Testis (tissue), 3 donors: ENCODE results near the gene FMNL2. TPM values are rescaled to one million over a fixed set of nuclear protein-coding genes. Genes with fewer than 3 reads are reported as not detected.

Source experiments
- DNase-seq: peaks from one replicate; pipeline ENCODE4 v3.0.0-alpha.2; 2019
- H3K27ac ChIP-seq, 2 donors: fragments of 200-600 bp; sonication (generic); one replicate each; pipeline ENCODE4 v1.5.1; 2019
- H3K27me3 ChIP-seq: fragments of 200-600 bp; sonication (generic); one replicate; pipeline ENCODE4 v1.5.1; 2019
- H3K36me3 ChIP-seq: fragments of 200-600 bp; sonication (generic); one replicate; pipeline ENCODE4 v1.5.1; 2017; ENCODE audit warnings: low read depth; ENCODE audit errors: missing control alignments
- H3K4me1 ChIP-seq: fragments of 200-600 bp; sonication (generic); one replicate; pipeline ENCODE4 v1.5.1; 2019
- H3K4me3 ChIP-seq, 2 donors: fragments of 200-600 bp; sonication (generic); one replicate each; pipeline ENCODE4 v1.5.1; 2017 to 2019
- H3K9me3 ChIP-seq: fragments of 200-600 bp; sonication (generic); one replicate; pipeline ENCODE4 v1.5.1; 2017
- POLR2A ChIP-seq: fragments of 450-650 bp; IDR thresholded peaks from one replicate; pipeline ENCODE4 v1.6.1; 2017; ENCODE audit warnings: antibody characterized with exemption, mild to moderate bottlenecking, moderate library complexity
- WGBS, 2 donors: methylation state at CpG; one replicate each; pipeline ENCODE4 v1.1.5; 2018; 5-methylcytosine and 5-hydroxymethylcytosine counted together
- intact Hi-C: fragments of 100-400 bp; cut with DNase I; formaldehyde crosslinking; loops from one replicate; pipeline ENCODE4 v1.15.1; 2023; ENCODE audit warnings: low total_unique reads
- polyA plus RNA-seq: library from polyadenylated mRNA; stranded (reverse); fragments of 350-450 nt; fragmentation: Illumina TruSeq; extraction: RNeasy Lipid Tissue Mini Kit (QIAGEN cat#74804); gene quantifications from one replicate; pipeline ENCODE4 v1.2.3, GENCODE V29; 2014; ENCODE audit warnings: low read depth, low replicate concordance; ENCODE audit not compliant: insufficient read depth
- total RNA-seq, 2 donors: library from RNA; depleted of rRNA; stranded (reverse); fragments of >200 nt; gene quantifications; one replicate each; pipeline ENCODE4 v1.2.3, GENCODE V29; 2016
- TF ChIP-seq, protein P1 (sequence below), 3 experiments: fragments of 450-650 bp in 2 of 3; fragments of 200-600 bp in 1 of 3; sonication (generic) in 1 of 3; IDR thresholded peaks; one replicate each; pipeline ENCODE4 v1.5.1; 2016 to 2019; ENCODE audit warnings: antibody characterized with exemption in 3 of 3, mild to moderate bottlenecking in 2 of 3, moderate library complexity in 1 of 3

Gene FMNL2
- total and polyA plus RNA-seq, 3 donors from 2014 or later, result 15.4 to 19.8 (median 16.8) TPM

DNA sequence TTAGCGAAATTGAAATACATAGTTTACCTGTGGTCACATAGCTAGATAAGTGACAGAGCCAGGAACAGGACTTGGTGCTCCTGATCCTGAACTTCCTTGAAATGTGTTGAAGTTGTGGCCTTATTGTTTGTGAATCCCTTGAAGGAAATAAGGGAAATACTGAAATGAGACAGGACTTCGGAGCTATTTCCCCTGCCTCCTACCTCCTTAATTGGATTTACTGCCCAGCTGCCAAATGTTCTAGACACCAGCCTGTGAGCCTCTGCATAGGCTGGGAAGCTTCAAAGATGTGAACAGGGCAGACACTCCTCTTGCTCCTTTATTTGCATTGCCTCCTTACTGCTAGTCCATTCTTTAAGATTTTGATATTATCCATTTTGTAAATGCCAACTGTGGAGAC lies 247.1 kb downstream of the FMNL2 start:
- Histone ChIP-seq H3K4me1 (peaks cover 11% of the 10 kb centered on the region), H3K27me3 (no peaks in the 10 kb centered on the region), H3K27ac (no peak overlapping the region), H3K9me3 (no peaks in the 10 kb centered on the region), H3K36me3 (no peaks in the 10 kb centered on the region), H3K4me3 (no peak overlapping the region)
- DNase-seq, result no peak
- 74 to 75% methylated on average over 2 of the region's 2 CpGs for WGBS, 2 donors
- intact Hi-C loops, result no loop called here
- no peak for TF ChIP-seq POLR2A
- TF ChIP-seq, protein P1, sequence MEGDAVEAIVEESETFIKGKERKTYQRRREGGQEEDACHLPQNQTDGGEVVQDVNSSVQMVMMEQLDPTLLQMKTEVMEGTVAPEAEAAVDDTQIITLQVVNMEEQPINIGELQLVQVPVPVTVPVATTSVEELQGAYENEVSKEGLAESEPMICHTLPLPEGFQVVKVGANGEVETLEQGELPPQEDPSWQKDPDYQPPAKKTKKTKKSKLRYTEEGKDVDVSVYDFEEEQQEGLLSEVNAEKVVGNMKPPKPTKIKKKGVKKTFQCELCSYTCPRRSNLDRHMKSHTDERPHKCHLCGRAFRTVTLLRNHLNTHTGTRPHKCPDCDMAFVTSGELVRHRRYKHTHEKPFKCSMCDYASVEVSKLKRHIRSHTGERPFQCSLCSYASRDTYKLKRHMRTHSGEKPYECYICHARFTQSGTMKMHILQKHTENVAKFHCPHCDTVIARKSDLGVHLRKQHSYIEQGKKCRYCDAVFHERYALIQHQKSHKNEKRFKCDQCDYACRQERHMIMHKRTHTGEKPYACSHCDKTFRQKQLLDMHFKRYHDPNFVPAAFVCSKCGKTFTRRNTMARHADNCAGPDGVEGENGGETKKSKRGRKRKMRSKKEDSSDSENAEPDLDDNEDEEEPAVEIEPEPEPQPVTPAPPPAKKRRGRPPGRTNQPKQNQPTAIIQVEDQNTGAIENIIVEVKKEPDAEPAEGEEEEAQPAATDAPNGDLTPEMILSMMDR (IDR thresholded peaks at IDR 0.05), result no peak

DNA sequence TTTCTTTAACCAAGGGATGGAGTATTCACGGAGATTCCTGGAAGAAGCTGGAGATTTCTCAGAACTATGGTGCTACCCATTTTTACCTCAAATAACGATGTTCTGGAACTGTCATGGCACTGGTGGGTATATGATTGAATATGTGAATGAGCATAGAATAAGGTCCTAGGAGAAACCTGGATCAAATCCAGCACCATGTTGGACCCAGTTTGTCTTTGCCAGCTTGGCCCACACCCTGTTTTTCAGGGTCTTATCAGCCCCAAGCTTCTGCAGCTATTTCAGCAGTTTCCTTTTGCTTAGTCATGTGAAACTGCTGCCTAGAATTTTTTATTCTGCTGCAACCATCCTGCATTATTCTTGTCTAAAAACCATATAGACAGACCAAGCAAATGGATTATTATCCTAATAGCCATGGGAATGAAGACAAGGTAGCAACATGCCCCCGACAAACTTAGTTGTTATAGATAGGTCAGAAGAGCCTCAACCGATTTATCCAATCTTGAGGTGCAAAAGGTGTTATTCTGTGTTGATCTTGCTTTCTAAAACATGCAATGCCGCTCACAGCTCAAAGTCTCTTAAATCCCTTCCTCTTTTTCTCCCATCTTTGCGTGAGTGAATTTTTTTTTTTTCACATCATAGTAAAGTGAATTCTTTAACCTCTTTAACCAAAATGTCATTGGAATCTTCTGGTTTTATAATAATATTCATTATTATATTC lies 248.7 kb downstream of the FMNL2 start:
- H3K4me1 ChIP-seq, result peaks cover 11% of the 10 kb centered on the region
- no peaks in the 10 kb centered on the region for H3K27me3 ChIP-seq
- intact Hi-C loops, result no loop called here
- no peak overlapping the region for H3K4me3 ChIP-seq
- TF ChIP-seq POLR2A, result no peak
- TF ChIP-seq, protein P1 (IDR thresholded peaks at IDR 0.05), result no peak
- H3K36me3 ChIP-seq, result no peaks in the 10 kb centered on the region
- DNase-seq, result no peak
- no peak overlapping the region for H3K27ac ChIP-seq
- no peaks in the 10 kb centered on the region for H3K9me3 ChIP-seq
- WGBS, 2 donors, result 85 to 89% methylated on average over 6 of the region's 6 CpGs

DNA sequence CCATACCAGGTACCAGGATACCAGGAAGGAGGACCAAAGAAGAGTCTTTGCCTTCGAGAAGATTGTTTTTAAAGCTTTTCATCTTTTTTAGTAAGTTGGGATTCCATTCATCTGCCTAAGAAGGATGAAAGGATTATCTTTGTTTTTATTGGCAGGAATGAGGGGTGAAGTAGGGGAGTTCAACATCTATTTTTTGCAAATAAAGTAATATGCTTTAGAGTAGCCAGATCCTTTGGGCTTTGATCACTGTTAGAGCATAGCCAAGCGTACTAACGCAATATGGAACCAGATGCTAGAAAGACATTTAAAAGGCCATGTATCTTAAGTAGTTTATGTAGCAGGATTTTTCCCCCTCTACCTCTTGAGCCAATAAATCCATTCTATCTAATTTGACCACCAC lies 249.3 kb downstream of the FMNL2 start:
- intact Hi-C loops, result no loop called here
- Histone ChIP-seq H3K4me3 (no peak overlapping the region), H3K36me3 (no peaks in the 10 kb centered on the region), H3K9me3 (no peaks in the 10 kb centered on the region), H3K27me3 (no peaks in the 10 kb centered on the region), H3K4me1 (peaks cover 11% of the 10 kb centered on the region), H3K27ac (no peak overlapping the region)
- TF ChIP-seq, protein P1 (IDR thresholded peaks at IDR 0.05), result no peak
- TF ChIP-seq POLR2A, result no peak
- no peak for DNase-seq
- WGBS, 2 donors, result 61 to 65% methylated on average over 3 of the region's 3 CpGs

DNA sequence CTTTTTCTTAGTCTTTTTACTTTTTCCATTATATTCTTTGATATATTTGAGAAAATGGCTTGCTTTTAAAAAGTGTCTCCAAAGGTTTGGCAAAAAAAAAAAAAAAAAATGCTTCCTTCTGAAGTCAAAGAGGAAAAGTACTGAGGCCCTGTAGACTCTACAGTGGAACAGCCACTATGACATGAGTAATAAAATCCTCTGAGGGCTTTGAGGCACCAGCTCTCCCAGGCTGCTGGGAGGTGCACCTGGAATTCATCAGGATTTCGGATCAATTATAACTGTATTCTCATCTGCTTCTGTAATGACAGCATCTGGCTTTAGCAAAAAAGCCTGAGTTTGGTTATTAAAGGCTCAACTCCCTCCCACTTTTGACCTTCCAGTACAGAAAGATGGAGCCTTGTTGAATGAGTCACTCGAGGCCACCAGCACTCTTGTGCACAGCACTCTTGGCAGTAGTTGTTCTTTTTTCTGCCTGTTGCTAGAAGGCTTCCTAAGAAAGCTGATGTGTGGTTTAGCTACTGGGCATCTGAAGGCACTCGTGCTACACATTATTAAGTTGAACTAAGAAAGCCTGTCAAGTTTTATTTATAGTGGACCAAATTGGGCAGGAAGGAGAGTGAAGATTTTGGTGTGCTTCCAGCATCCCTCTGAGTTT lies 251.0 kb downstream of the FMNL2 start:
- intact Hi-C loops, result no loop called here
- no peaks in the 10 kb centered on the region for H3K27me3 ChIP-seq
- no peaks in the 10 kb centered on the region for H3K36me3 ChIP-seq
- H3K4me3 ChIP-seq, result no peak overlapping the region
- WGBS, 2 donors, result 52 to 56% methylated on average over 3 of the region's 3 CpGs
- H3K9me3 ChIP-seq, result no peaks in the 10 kb centered on the region
- peaks cover 3% of the 10 kb centered on the region for H3K4me1 ChIP-seq
- DNase-seq, result no peak
- TF ChIP-seq POLR2A, result no peak
- TF ChIP-seq, protein P1 (IDR thresholded peaks at IDR 0.05), result no peak
- H3K27ac ChIP-seq, result no peak overlapping the region
